GM18507 (cell line): ENCODE data around the gene UNC5CL.

Experiments used
- DNase-seq: peaks from one replicate; pipeline ENCODE4 v3.0.0; 2011; ENCODE audit warnings: low read depth; ENCODE audit not compliant: insufficient read length; ENCODE audit errors: extremely low spot score
- FAIRE-seq: peaks from 2 replicates; lab custom pipeline; 2011; peaks lifted over from hg19 to GRCh38; lab: Jason Lieb, UNC

The UNC5CL gene

GRCh38 chr6:41042226-41043055, 3.4 kb upstream of the UNC5CL start, which contains the start of gene TSPO2:
Gene TSPO2, plus strand, starts transcription at chr6:41042467. Its CDS starts 519 bp downstream, at chr6:41042986.
- FAIRE-seq (no peak), DNase-seq (no peak)

GRCh38 chr6:41040940-41041536, 2.0 kb upstream of the UNC5CL start:
- FAIRE-seq = no peak
- no peak for DNase-seq

GRCh38 chr6:41040101-41040939, 1.3 kb upstream of the UNC5CL start:
- DNase-seq (no peak), FAIRE-seq (peak; percentile 66)

GRCh38 chr6:41038205-41038604, 816 bp downstream of the UNC5CL start:
- FAIRE-seq = no peak
- DNase-seq = no peak

- FAIRE-seq (no peak), DNase-seq (no peak)
These were observed 1.7 kb downstream of the UNC5CL start for GRCh38 chr6:41037107-41037900.

- FAIRE-seq (no peak), DNase-seq (no peak)
These were observed 2.4 kb downstream of the UNC5CL start for GRCh38 chr6:41036601-41037000.

GRCh38 chr6:41036186-41036585, 2.8 kb downstream of the UNC5CL start:
- FAIRE-seq (no peak), DNase-seq (no peak)

- no peak for DNase-seq
- no peak for FAIRE-seq
These were observed 5.2 kb downstream of the UNC5CL start for GRCh38 chr6:41033776-41034175.

GRCh38 chr6:41032830-41033229, 6.2 kb downstream of the UNC5CL start:
- no peak for DNase-seq
- no peak for FAIRE-seq

GRCh38 chr6:41028561-41029412, 10.2 kb downstream of the UNC5CL start:
- no peak for FAIRE-seq
- no peak for DNase-seq

GRCh38 chr6:41027799-41028560, 11.0 kb downstream of the UNC5CL start:
- DNase-seq (peak; percentile 82), FAIRE-seq (peak; percentile 49)

GRCh38 chr6:41027241-41027640, 11.8 kb downstream of the UNC5CL start:
- FAIRE-seq (no peak), DNase-seq (no peak)

GRCh38 chr6:41025966-41026530, 13.0 kb downstream of the UNC5CL start:
- FAIRE-seq = no peak

GRCh38 chr6:41023114-41023513, 15.9 kb downstream of the UNC5CL start:
- FAIRE-seq (no peak), DNase-seq (no peak)

More at GRCh38 chr6:41025966-41026530, 13.0 kb downstream of the UNC5CL start:
- DNase-seq = no peak

GRCh38 chr6:41022294-41022693, 16.7 kb downstream of the UNC5CL start:
- FAIRE-seq (no peak), DNase-seq (no peak)

- DNase-seq = no peak
- FAIRE-seq = no peak
These were observed 17.2 kb downstream of the UNC5CL start for GRCh38 chr6:41021832-41022231.

- DNase-seq (no peak), FAIRE-seq (no peak)
These were observed 21.4 kb downstream of the UNC5CL start for GRCh38 chr6:41017663-41018062.
